Kidney (tissue), 14 donors: ENCODE measurements around the gene DLGAP1. TPM values are rescaled to one million over a fixed set of nuclear protein-coding genes. Genes with fewer than 3 reads are reported as not detected.

ENCODE experiments used
- DNase-seq, 5 donors: peaks; one replicate each; pipeline ENCODE4 v3.0.0-alpha.2; 2013 to 2020
- FAIRE-seq: peaks from 2 replicates; lab custom pipeline; 2012; peaks lifted over from hg19 to GRCh38; lab: Jason Lieb, UNC
- H3K27ac ChIP-seq, 2 donors: one replicate each; pipeline ENCODE4 v1.7.0; 2013; ENCODE audit warnings: low read depth in 2 of 2, low read length in 2 of 2, inconsistent platforms in 1 of 2
- H3K27me3 ChIP-seq: one replicate; pipeline ENCODE4 v1.7.1; 2013; ENCODE audit warnings: low read length, inconsistent platforms; ENCODE audit not compliant: control insufficient read depth, insufficient read depth
- H3K36me3 ChIP-seq, 3 donors: one replicate each; pipeline versions ENCODE4 v1.7.0 to v1.7.1; 2013; ENCODE audit warnings: low read length in 3 of 3, control low read depth in 1 of 3, inconsistent platforms in 1 of 3; ENCODE audit not compliant: insufficient read depth in 3 of 3, control insufficient read depth in 2 of 3
- H3K4me1 ChIP-seq, 3 donors: one replicate each; pipeline versions ENCODE4 v1.7.0 to v1.7.1; 2013; ENCODE audit warnings: low read length in 3 of 3, inconsistent platforms in 1 of 3, low read depth in 1 of 3; ENCODE audit not compliant: control insufficient read depth in 2 of 3, insufficient read depth in 2 of 3
- H3K4me3 ChIP-seq, 3 donors: one replicate each; pipeline versions ENCODE4 v1.7.0 to v1.8.1; 2013; ENCODE audit warnings: low read length in 3 of 3, control low read depth in 1 of 3, inconsistent platforms in 1 of 3
- H3K9ac ChIP-seq, 3 donors: one replicate each; pipeline versions ENCODE4 v1.7.0 to v1.7.1; 2013; ENCODE audit warnings: low read length in 3 of 3, control low read depth in 1 of 3, inconsistent platforms in 1 of 3
- H3K9me3 ChIP-seq, 3 donors: one replicate each; pipeline versions ENCODE4 v1.7.0 to v1.7.1; 2013; ENCODE audit warnings: low read length in 3 of 3, control low read depth in 1 of 3, inconsistent platforms in 1 of 3; ENCODE audit not compliant: control insufficient read depth in 2 of 3, insufficient read depth in 1 of 3
- intact Hi-C: fragments of 100-400 bp; cut with DNase I; formaldehyde crosslinking; loops from one replicate; pipeline ENCODE4 v1.11.1; 2022
- polyA plus RNA-seq: library from polyadenylated mRNA; stranded (reverse); fragments of 350-450 nt; fragmentation: Illumina TruSeq; extraction: RNeasy Lipid Tissue Mini Kit (QIAGEN cat#74804); gene quantifications from one replicate; pipeline ENCODE4 v1.2.3, GENCODE V29; 2014; ENCODE audit warnings: low read depth, low replicate concordance; ENCODE audit not compliant: insufficient read depth
- total RNA-seq: library from RNA; stranded (reverse); fragmentation: NEBNext Ultra II Directional; extraction: Animal tissue kit (Norgen Biotek cat#: 25700); gene quantifications from one replicate; pipeline ENCODE4 v1.2.1, GENCODE V29; 2021
- TF ChIP-seq, protein P1 (sequence below): IDR thresholded peaks from 3 replicates; pipeline ENCODE4 v1.5.1; 2012; ENCODE audit warnings: mild to moderate bottlenecking, moderate library complexity, borderline replicate concordance; ENCODE audit not compliant: insufficient read depth; ENCODE audit errors: extremely low read depth
- donor health status: control.
- donor health status: control.
- donor health status: control.
- donor health status: control.
- donor health status: control.
- donor health status: DM: yes; HTN: yes; CAD: no.
- donor health status: Normal renal cell carcinoma (clear cell type).

Gene DLGAP1
- total and polyA plus RNA-seq, 2 donors from 2014 or later = 1.2 to 32.8 TPM

DNA sequence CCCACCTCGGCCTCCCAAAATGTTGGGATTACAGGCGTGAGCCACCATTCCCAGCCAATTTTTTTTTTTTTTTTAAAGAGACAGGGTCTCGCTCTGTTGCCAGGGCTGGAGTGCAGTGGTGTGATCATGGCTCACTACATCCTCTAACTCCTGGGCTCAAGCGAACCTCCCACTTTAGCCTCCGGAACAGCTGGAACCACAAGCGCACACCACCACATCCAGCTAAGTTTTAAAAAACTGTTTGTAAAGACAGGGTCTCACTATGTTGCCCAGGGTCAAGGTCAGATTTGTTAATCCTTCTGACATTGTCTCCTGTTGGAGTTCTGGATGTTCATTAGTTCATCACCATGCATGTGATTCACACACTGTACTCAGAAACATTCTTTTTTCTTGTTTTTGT is 855.2 kb downstream of the DLGAP1 start:
- H3K27ac ChIP-seq = no peak overlapping the region
- DNase-seq (no peak), FAIRE-seq (no peak)
- intact Hi-C loops = loop anchor here (10.0 kb wide), 1 partner anchor 145 kb away; the partner anchor contains the start of gene TGIF1
- TF ChIP-seq, protein P1, sequence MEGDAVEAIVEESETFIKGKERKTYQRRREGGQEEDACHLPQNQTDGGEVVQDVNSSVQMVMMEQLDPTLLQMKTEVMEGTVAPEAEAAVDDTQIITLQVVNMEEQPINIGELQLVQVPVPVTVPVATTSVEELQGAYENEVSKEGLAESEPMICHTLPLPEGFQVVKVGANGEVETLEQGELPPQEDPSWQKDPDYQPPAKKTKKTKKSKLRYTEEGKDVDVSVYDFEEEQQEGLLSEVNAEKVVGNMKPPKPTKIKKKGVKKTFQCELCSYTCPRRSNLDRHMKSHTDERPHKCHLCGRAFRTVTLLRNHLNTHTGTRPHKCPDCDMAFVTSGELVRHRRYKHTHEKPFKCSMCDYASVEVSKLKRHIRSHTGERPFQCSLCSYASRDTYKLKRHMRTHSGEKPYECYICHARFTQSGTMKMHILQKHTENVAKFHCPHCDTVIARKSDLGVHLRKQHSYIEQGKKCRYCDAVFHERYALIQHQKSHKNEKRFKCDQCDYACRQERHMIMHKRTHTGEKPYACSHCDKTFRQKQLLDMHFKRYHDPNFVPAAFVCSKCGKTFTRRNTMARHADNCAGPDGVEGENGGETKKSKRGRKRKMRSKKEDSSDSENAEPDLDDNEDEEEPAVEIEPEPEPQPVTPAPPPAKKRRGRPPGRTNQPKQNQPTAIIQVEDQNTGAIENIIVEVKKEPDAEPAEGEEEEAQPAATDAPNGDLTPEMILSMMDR = no peak
- no peaks in the 10 kb centered on the region for H3K27me3 ChIP-seq
- peaks cover 19 to 41% (median 28%) of the 10 kb centered on the region in 3 donors for H3K4me1 ChIP-seq
- no peaks in the 10 kb centered on the region for H3K9me3 ChIP-seq
- H3K36me3 ChIP-seq = no peaks in the 10 kb centered on the region
- no peak overlapping the region for H3K9ac ChIP-seq
- H3K4me3 ChIP-seq = no peak overlapping the region

DNA sequence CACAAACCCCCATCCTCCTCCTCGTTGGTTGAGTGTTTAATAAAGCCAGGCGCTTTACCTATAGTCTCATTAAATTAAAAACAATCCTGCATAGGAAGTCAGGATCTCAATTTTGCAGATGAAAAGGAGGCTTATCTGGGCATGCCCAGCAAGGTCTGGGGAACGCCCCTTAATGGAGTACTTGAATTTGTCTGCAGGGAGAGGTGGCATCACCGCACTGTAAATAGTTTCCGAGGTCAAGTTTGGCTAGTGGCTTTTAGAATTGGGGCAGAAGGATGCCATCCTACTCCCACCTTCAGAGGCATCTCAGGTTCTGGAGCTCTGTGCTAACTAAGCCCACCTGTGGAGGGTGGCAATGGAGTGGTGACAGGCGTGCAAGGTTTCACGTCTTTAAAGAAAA is 855.9 kb downstream of the DLGAP1 start:
- TF ChIP-seq, protein P1 = no peak
- H3K36me3 ChIP-seq = no peaks in the 10 kb centered on the region
- no peak overlapping the region for H3K9ac ChIP-seq
- peaks cover 16 to 36% (median 31%) of the 10 kb centered on the region in 3 donors for H3K4me1 ChIP-seq
- no peak overlapping the region for H3K27ac ChIP-seq
- DNase-seq = no peak
- no peak overlapping the region for H3K4me3 ChIP-seq
- no peaks in the 10 kb centered on the region for H3K9me3 ChIP-seq
- FAIRE-seq = no peak
- no peaks in the 10 kb centered on the region for H3K27me3 ChIP-seq
- intact Hi-C loops = loop anchor here (10.0 kb wide), 1 partner anchor 144 kb away; the partner anchor contains the start of gene TGIF1

DNA sequence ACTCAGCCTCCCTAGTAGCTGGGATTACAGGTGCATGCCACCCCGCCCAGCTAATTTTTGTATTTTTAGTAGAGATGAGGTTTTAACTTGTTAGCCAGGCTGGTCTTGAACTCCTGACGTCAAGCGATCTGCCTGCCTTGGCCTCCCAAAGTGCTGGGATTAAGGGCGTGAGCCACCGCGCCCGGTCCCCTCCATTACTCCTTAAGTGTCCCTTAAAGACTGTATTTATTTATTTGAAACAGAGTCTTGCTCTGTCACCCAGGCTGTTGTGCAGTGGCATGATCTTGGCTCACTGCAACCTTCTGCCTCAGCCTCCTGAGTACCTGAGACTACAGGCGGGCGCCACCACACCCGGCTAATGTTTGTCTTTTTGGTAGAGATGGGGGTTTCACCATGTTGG is 856.5 kb downstream of the DLGAP1 start:
- no peak for DNase-seq
- Histone ChIP-seq H3K27me3 (no peaks in the 10 kb centered on the region), H3K27ac (no peak overlapping the region), H3K9me3 (no peaks in the 10 kb centered on the region), H3K9ac (no peak overlapping the region), H3K4me3 (no peak overlapping the region), H3K36me3 (no peaks in the 10 kb centered on the region), H3K4me1 (peaks cover 15 to 31% (median 29%) of the 10 kb centered on the region in 3 donors)
- TF ChIP-seq, protein P1 = no peak
- FAIRE-seq = no peak
- intact Hi-C loops = loop anchor here (10.0 kb wide), 1 partner anchor 144 kb away; the partner anchor contains the start of gene TGIF1
